ENCODE data around the gene SLC13A1.

- no peak for TF ChIP-seq CTCF (IDR thresholded peaks at IDR 0.05)
- TF ChIP-seq POLR2A (IDR thresholded peaks at IDR 0.05) = no peak
- TF ChIP-seq POLR2AphosphoS5 (IDR thresholded peaks at IDR 0.05) = no peak
These were observed 44.2 kb downstream of the SLC13A1 start for GRCh38 chr7:123155571-123155970.

Measured in prostate gland (tissue), 2 donors.